GM19035 (cell line): ENCODE data around the gene DSCAML1.

ENCODE experiments used
- ATAC-seq: cut with Tn5 transposase; IDR thresholded peaks from one replicate; pipeline ENCODE4 v1.9.1; 2021; ENCODE audit not compliant: unreplicated experiment

Gene DSCAML1

GRCh38 chr11:117591316-117592039 lies 205.5 kb downstream of the DSCAML1 start:
- no peak for ATAC-seq

- no peak for ATAC-seq
Observed at GRCh38 chr11:117589063-117589462, 208.0 kb downstream of the DSCAML1 start.

GRCh38 chr11:117588166-117588810 lies 208.7 kb downstream of the DSCAML1 start:
- ATAC-seq, result no peak

GRCh38 chr11:117587416-117587815 lies 209.6 kb downstream of the DSCAML1 start:
- ATAC-seq, result no peak

GRCh38 chr11:117586392-117586791 lies 210.6 kb downstream of the DSCAML1 start:
- ATAC-seq, result no peak

GRCh38 chr11:117585631-117586030 lies 211.4 kb downstream of the DSCAML1 start:
- no peak for ATAC-seq

GRCh38 chr11:117584056-117584830 lies 212.8 kb downstream of the DSCAML1 start:
- ATAC-seq, result no peak

GRCh38 chr11:117583063-117583801 lies 213.8 kb downstream of the DSCAML1 start:
- no peak for ATAC-seq

GRCh38 chr11:117582433-117582832 lies 214.6 kb downstream of the DSCAML1 start:
- no peak for ATAC-seq

- no peak for ATAC-seq
Observed at GRCh38 chr11:117580866-117581265, 216.2 kb downstream of the DSCAML1 start.

GRCh38 chr11:117579161-117579560 lies 217.9 kb downstream of the DSCAML1 start:
- ATAC-seq, result no peak

GRCh38 chr11:117575856-117576255 lies 221.2 kb downstream of the DSCAML1 start:
- ATAC-seq, result no peak

GRCh38 chr11:117574551-117574950 lies 222.5 kb downstream of the DSCAML1 start:
- ATAC-seq, result no peak

GRCh38 chr11:117573326-117573725 lies 223.7 kb downstream of the DSCAML1 start:
- ATAC-seq, result no peak

GRCh38 chr11:117572671-117573070 lies 224.3 kb downstream of the DSCAML1 start:
- ATAC-seq, result no peak

GRCh38 chr11:117572129-117572528 lies 224.9 kb downstream of the DSCAML1 start:
- ATAC-seq, result no peak

- ATAC-seq, result no peak
Observed at GRCh38 chr11:117570701-117571100, 226.3 kb downstream of the DSCAML1 start.

GRCh38 chr11:117569911-117570310 lies 227.1 kb downstream of the DSCAML1 start:
- no peak for ATAC-seq

GRCh38 chr11:117565709-117566108 lies 231.3 kb downstream of the DSCAML1 start:
- no peak for ATAC-seq

GRCh38 chr11:117564321-117564720 lies 232.7 kb downstream of the DSCAML1 start:
- no peak for ATAC-seq

- ATAC-seq, result no peak
Observed at GRCh38 chr11:117563556-117563955, 233.5 kb downstream of the DSCAML1 start.
